IPS-11a (cell line): ENCODE data around the gene GRAMD4.

Experiments used
- H3K4me3 ChIP-seq: one replicate; pipeline ENCODE4 v1.5.1; 2013; ENCODE audit warnings: low read depth, low read length, control low read depth

The GRAMD4 gene

DNA sequence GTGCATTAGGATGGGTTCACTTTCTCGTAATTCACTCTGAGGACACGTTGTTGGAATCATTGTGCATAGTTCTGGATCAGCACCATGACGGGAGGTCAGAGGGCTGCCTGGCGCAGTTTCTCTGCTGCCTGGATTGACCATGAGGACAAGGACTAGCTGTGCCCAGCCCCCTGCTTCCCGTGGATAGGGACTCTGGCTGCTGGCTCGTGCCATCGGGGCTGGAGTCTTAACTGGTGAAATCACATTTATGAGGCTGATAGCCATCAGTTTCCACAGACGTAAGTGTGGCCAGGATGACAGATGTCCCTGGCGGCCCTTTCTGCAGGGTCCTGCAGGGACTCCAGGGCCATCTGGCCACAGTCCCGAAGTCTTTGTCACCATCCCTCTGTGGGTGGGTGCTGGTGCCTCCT is 24.1 kb upstream of the GRAMD4 start:
- no peak overlapping the region for H3K4me3 ChIP-seq

DNA sequence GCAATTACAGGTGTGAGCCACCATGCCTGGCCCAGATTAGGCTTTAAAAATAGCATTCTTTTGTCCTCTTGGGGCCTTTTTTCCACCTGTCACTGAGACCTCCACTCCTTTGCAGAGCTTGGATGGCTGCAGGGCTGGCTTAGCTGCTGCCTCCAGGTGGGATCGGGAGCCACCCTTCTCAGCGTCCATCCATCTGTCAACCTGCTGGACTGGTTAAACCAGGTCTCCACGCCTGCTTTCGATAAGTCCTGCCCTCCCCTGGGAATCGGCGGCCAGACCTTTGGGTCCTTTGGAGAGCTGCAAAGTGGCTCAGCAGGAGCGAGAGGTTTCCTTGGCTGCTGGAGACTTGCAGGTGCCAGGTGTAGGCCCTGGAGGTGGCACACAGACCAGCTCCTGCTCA is 23.4 kb upstream of the GRAMD4 start:
- H3K4me3 ChIP-seq = no peak overlapping the region

DNA sequence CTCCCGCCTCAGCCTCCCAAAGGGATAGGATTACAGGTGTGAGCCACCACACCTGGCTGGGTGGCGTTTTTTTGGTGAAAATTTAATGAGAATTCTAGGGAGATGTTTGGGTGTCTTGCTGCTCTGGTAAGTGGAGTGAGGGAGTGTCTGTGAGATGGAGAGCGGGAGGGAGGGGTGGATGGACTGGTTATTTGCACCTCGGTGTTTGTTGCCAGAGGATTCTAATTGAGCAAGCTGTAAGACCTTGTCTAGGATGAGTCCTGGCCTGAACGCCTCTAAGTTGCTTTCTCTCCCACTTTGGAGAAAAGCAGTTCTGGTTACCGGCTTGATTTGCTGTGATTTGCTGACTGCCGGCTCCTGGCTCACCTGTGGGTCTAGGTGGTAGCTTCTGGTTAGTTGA is 22.0 kb upstream of the GRAMD4 start:
- H3K4me3 ChIP-seq = no peak overlapping the region

DNA sequence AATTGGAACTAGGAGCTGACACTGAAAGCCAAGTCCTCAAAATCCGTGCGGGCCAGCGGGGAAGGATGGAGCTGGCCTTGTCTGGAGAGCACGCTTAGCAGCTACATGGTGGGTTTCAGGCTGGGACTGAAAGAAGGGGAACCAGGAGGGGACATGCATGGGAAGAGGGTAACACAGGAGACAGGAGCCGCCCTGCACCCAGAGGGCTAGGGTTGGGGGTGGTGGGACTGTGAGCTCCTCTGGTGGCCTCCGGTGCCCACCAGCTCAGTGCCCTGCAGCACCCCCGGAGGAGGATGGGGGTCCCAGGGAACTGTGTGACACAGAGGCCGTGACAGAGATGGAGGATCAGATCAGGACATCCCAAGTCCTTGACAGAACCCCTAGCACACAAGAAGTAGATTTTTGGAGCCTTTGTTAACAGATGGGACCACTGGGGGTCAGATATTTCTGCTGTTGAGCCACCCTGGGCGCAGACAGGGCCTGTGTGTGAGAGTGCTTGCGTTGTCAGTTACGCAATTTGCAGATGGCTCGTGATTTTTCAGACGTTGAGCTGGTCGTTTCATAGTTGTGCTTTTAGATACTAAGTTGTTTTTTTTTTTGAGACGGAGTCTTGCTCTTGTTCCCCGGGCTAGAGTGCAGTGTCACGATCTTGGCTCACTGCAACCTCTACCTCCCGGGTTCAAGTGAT is 21.3 kb upstream of the GRAMD4 start:
- H3K4me3 ChIP-seq = no peak overlapping the region

DNA sequence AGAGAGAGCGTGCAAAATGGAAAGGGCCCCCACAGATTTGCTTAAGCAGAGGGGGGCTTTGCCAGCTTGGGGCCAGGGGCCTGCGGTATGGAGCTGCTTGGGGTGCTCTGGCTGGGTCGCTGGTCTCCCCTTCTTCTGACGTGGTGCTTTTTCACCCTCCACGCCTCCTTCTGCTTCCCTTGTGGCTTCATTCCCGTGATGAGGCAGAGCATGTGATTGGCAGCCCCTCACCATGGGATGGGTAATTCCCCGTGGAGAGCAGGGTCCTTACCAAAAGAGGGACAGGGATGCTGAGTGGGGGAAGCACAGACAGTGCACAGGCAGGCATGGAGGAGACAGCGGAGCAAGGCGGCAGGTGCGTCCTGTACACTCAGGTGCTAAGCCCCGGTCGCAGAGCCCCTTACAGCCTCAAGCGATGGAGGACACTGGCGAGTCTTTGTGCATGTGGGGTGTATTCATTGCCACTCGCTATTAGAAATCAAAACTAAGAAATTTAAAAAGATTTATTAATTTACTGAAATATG is 19.9 kb upstream of the GRAMD4 start:
- H3K4me3 ChIP-seq = no peak overlapping the region

DNA sequence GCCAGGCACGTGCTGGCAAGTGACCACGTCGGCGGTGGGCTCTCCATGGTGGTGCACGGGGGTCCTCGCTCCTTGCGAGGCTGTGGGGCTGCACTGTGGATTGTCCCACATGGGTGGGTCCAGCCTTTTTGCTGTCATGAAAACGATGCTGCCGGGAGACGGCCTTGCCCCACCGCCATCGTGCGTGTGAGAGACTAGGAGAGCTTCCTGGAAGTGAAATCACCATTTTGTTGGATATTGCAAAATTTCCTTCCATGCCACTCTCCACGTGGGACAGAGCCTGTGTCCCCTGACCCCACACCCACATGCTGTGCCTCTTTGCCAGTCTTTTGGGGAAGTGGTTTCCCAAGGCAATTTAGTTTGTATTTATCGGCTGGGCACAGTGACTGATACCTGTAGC is 18.2 kb upstream of the GRAMD4 start:
- no peak overlapping the region for H3K4me3 ChIP-seq

DNA sequence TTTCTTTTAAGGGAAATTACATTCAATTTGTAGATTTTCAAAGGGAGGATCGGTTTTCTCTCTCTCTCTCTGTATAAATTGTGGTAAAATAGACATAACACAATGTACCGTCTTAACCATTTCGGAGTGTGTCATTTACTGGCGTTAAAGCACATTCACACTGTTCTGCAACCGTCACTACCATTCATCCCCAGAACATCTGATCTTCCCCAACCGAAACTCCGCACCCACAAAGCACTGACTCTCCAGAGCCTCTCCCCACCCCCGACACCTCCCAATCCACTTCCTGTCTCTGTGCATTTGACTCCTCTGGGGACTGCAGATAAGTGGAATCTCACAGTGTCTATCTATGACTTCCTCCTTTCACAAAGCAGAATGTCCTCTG is 15.9 kb upstream of the GRAMD4 start:
- no peak overlapping the region for H3K4me3 ChIP-seq

DNA sequence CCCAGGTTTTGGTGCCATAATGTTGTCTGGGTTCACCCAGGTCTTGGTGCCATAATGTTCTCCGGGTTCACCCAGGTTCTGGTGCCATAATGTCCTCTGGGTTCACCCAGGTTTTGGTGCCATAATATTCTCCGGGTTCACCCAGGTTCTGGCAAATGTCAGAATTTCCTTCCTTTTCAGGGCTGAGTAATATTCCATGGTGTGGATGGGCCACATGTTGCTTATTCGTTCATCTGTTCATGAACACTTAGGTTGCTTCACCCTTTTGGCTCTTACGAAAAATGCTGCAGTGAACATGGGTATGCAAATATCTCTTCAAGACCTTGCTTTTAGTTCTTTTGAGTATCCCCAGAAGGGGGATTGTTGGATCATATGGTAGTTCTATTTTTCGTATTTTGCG is 15.1 kb upstream of the GRAMD4 start:
- no peak overlapping the region for H3K4me3 ChIP-seq

DNA sequence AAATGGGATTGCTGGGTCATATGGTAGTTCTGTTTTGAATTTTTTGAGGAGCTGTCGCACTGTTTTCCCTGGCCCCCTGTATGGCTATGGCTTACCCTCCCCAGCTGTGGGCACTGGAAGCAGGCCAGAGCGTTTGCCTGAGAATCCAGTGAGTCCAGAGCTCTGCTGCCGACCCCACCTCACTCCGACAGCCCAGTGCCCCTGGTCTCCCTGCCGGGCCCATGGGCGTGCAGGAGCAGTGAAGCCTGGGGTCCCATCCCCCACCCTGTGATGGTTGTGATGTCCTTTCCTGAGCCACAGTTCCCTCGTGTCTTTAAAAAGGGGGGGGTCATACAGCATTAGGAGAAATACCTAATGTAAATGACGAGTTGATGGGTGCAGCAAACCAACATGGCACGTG is 13.3 kb upstream of the GRAMD4 start:
- H3K4me3 ChIP-seq = no peak overlapping the region

DNA sequence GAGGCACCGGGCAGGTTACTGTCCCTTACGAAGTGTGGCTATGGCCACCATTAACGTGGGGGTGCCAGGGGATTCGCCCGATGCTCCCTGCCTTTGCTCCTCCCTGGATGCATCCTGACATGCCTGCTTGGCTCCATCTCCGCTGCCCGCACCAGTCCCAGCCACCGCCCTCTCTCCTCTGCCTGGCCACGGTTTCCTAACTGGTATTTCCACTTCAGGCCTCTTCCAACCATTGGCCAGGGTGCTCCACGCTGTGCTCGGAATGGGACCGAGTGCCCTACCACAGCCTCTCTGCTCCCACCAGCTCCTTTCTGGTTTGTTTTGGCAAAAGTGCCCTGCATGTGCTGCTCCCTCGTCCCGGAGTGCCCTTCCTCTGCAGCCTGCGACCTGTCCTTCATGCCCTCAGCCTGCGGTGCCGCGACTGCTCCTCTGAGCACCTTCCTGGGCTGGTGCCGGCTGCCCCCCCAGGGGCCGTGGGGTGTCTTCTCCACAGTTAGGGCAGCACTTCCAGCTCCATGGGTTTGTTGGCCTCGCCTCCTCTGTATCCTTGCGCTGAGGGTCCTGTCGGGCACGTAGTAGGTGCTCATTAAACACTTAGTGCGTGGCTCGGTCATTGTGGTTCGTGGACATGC is 12.6 kb upstream of the GRAMD4 start:
- H3K4me3 ChIP-seq = no peak overlapping the region

DNA sequence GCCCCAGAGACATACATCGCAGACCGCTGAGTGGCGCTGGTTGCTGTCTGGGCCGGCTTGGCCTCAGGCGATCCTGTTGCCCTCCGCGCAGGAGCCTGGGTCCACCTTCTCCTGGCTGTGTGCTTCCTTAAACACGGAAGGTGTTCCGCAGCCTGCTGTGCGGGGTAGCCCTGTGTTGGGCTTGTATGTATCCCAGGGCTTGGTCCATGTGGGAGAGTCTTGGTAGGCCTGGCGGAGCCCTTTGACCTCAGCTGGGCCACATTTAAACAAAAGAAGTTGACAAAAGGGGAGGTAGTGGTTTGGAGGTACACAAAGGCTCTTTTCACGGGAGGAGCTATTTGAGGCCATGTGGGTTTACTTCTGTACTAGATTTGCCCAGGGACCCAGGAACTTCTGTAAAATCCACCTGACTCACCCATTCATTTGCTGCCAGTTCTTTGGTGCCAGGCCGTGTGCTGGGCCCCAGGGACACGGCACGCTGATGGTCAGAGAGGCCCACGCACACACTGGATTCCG is 11.0 kb upstream of the GRAMD4 start:
- no peak overlapping the region for H3K4me3 ChIP-seq

DNA sequence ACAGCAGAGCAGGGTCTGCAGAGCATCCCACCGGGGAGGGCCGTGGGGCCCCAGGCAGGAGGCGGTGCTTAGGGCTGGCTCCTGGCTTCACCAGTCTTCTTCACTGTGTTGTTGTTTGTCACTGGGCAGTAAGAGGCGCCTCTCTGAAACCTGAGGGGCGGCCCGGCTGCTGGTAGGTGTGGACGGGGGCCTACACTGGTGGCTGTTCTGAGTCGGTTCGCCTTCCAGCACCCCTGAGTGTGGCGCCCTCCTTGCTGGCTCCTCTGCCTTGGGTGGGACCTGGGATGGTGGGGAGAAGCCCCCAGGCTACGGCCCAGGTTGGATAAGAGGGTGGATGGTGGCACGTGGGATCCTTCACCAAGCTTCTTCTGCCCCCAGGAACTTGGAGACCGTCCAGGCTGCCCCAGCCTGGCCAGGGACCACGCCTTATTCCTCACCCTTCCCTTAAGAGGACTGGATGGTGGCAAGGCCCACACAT is 10.4 kb upstream of the GRAMD4 start:
- H3K4me3 ChIP-seq = no peak overlapping the region

DNA sequence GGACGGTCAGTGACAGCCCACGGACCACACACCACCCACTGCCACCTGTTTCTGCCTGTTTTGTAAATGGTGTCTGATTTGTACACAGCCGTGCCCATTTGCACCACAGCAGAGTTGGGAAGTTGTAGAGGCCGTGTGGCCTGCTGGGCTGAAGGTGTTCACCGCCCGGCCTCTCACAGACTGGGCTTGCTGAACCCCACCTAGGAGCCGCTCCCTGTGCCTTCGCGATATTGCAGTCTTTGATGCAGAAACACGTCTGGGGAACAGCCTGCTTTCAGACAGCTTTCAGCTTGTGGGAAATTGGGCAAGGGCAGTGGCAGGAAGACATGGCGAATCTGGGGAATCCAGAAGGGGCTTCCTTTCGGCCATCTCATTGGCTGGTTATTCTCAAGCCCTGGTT is 9.8 kb upstream of the GRAMD4 start:
- no peak overlapping the region for H3K4me3 ChIP-seq

DNA sequence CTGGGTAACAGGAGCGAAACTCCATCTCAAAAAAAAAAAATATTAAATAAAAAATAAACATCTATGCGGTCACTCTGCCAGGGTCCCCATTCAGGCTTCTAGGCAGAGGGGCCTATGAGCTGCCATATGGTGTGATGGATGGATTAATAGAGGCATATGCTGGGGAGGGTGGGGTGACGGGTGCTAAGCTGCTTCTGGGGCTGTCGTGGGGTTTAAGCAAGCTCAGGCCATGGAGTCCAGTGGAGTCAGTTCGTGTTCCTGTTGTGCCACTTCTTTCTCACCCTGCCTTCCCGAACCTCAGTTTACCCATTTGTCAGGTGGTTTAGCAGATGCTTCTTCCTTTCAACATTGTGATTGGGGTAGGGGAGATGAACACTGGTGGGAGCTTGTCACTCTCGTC is 9.0 kb upstream of the GRAMD4 start:
- H3K4me3 ChIP-seq = no peak overlapping the region

DNA sequence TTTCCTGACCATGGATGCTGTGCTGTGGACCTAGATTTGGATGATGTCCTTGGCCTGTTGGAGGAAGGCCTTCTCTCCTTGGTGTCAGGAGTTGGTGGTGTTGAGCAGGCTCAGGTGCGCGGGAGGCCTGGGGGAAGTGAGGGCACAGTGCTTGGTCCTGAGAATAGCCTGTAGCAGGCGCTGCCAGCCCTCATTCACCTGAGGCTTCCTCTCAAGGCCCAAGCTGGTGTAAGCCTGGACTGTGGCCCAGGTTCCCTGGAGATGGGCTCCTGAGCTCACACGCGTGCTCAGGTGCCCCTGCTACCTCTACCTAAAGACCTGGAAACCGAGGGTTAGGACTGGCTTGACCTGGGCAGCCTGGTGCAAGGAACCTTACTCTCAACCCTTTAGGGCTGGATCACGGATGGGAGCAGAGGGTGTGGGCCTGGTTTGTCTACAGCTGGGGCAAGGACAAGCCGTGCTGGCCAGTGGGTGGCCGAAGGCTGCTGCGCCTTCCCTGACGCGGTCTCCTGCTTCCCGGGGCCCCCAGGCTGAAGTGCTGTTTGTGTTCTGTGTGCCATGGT is 7.8 kb upstream of the GRAMD4 start:
- H3K4me3 ChIP-seq = no peak overlapping the region

DNA sequence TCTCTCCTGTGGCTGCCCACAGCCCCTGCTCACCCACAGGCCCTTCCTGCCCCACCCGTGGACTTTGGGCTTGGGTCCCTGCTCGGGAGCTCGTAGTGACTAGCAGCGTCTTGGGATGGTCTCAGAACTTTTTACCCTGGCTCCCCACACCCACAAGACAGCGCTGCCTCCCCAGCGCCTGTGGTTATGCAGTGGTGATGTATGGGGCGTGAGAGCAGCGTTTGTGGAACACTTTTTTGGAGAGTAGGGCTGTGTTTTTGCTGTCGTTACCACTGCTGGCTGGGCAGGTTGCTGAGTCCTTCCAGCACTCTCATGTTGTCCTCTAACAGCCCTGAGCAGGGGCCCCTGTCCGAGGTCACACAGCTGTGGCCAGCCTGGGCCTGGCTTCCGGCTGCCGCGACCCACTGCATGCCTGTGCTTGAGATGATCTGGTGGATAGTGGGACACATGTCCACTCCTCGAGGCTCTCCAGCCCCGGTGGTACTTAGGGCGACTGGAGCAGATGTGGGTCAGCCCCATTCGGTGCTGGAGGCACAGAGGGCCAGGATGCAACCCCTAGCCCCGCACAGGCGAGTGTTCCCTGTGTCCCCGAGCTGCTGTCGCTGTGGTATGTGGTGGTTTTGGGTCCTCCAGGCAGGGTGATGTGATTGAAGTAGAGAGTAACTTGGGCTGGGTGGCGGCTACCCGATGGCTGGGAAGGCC is 7.1 kb upstream of the GRAMD4 start:
- no peak overlapping the region for H3K4me3 ChIP-seq

DNA sequence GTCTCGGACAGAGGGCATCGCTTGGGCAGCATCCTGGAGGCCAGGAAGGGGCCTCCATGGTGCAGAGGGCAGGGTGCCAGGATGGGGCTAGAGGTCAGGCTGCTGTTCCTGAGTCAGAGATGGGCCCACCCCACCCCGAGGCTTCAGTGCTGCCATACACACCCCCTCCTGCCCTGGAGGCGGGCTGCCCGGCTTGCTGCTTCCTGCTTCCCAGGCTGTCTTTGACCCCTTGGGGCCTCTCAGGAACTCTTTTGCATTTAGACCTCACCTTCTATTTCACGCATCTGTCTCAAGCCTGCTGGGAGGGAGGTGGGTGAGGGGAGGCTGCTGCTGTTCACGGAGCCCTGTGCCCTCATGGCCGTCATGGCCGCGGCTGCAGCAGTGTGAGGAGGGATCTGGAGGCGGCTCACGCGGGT is 6.6 kb upstream of the GRAMD4 start:
- no peak overlapping the region for H3K4me3 ChIP-seq

DNA sequence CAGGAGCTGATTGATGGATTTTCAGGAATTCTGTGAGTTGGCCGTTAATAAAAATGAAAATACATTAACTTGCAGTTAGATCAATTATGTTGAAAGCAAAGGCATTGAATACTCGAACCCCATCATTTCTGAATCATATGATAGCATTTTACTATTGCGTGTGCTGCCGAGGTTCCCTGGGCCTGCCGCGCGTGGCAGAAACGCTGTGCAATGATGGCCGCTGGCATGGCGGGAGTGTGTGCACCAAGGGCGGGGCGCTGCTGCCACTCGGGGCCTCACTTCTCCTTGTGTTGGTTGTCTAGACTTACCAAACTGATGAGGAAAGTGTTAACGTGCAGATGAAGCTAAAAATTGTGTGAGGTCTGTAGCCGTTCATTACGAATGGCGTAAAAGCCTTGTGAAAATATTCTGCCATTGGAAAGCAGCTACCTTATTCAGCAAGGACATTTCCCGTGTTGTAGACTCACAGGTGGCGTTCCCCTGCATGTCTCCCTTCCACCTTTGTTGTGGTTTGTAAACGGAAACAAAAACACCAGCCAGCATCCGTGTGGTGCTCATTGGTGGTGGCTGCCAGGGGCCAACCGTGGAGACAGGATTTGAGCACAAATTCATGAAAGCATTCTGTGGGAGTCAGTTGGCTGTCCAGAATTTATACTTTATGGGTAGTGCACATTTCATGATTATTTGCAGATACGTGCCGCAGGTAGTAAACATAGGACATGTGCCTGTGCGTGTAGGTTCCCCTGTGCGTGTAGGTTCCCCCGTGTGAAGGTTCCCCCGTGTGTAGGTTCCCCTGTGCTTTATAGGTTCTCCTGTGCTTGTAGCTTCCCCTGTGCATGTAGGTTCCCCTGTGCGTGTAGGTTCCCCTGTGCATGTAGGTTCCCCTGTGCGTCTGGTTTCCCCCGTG is 5.9 kb upstream of the GRAMD4 start:
- H3K4me3 ChIP-seq = no peak overlapping the region

DNA sequence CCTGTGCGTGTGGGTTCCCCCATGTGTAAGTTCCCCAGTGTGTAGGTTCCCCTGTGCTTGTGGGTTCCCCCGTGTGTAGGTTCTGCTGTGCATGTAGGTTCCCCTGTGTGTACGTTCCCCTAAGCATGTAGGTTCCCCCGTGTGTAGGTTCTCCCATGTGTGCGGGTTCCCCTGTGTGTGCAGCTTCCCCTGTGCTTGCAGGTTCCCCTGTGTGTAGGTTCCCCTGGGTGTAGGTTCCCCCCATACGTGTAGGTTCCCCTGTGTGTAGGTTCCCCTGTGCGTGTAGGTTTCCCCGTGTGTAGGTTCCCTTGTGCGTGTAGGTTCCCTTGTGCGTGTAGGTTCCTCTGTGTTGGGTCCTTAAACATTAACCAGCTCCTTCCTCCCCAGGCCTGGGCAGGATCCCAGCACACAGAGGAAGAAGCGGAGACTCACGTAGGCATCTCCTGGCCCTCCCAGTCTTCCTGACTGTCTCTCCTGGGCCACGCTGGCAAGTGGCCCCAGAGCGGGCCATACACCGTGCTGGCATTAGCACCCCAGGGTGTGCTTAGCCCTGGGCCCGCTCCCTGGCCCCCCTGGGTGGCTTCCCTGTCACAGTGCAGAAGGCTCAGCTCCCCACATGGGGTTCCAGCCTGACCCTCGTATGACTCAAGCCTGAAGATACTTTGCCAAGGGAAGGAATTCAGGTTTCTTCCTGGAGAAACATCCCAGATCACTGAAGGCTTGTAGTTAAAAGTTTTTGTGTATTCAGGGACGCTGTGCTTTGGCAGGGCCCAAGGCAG is 2.8 kb upstream of the GRAMD4 start:
- no peak overlapping the region for H3K4me3 ChIP-seq
